Liver (tissue), 3 donors: Measurements from ENCODE around the gene CCDC191.

Experiments
- EGR1 ChIP-seq, 2 donors: IDR thresholded peaks; 2 replicates each; pipeline ENCODE4 v1.6.1; 2016 to 2018; ENCODE audit warnings: antibody characterized with exemption in 2 of 2, low read depth in 2 of 2
- FOXA1 ChIP-seq: IDR thresholded peaks from 2 replicates; pipeline ENCODE4 v1.6.1; 2016; ENCODE audit warnings: antibody characterized with exemption
- JUND ChIP-seq, 2 donors: IDR thresholded peaks; 2 replicates each; pipeline ENCODE4 v1.6.1; 2016; ENCODE audit warnings: antibody characterized with exemption in 2 of 2
- RAD21 ChIP-seq, 2 donors: IDR thresholded peaks; 2 replicates each; pipeline ENCODE4 v1.6.1; 2016; ENCODE audit warnings: antibody characterized with exemption in 2 of 2, mild to moderate bottlenecking in 2 of 2
- SP1 ChIP-seq: IDR thresholded peaks from 2 replicates; pipeline ENCODE4 v1.6.1; 2018; ENCODE audit warnings: antibody characterized with exemption, mild to moderate bottlenecking
- TAF1 ChIP-seq: conservative IDR thresholded peaks from 2 replicates; pipeline ENCODE4 v1.6.1; 2016; ENCODE audit warnings: antibody characterized with exemption, mild to moderate bottlenecking
- YY1 ChIP-seq: IDR thresholded peaks from 2 replicates; pipeline ENCODE4 v1.6.1; 2016; ENCODE audit warnings: antibody characterized with exemption, mild to moderate bottlenecking
- TF ChIP-seq, protein P1 (sequence below): fragments of 150-350 bp; IDR thresholded peaks from 2 replicates; pipeline ENCODE4 v1.5.1; 2017; ENCODE audit warnings: improper control_type of control experiment, low read depth, low read length; ENCODE audit not compliant: missing input control
- TF ChIP-seq, protein P2 (sequence below): IDR thresholded peaks from 2 replicates; pipeline ENCODE4 v1.6.1; 2016; ENCODE audit warnings: antibody characterized with exemption, mild to moderate bottlenecking
- TF ChIP-seq, protein P3 (sequence below): IDR thresholded peaks from 2 replicates; pipeline ENCODE4 v1.6.1; 2016; ENCODE audit warnings: antibody characterized with exemption
- donor health status: healthy.
- donor health status: healthy.

DNA sequence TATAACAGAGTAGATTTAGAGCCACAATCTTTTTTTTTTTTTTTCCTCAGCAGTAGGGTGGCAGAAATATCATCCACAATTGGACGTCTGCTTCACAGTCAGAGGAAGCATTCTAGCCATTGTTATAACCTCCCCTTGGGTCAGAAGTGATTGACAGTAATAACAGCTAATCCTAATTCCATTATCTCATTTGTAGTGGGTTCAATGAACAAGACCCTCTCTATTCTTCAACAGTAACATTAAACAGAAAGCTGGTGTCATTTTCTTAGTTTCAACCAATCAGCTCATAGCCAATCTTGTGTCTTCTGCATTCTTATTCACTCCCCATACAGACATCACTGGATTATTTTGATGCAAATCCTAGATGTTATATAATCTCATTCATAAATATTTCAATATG lies 44.8 kb upstream of the CCDC191 start:
- TF ChIP-seq TAF1 (no peak), RAD21 (IDR thresholded peaks at IDR 0.05) (no peak), EGR1 (IDR thresholded peaks at IDR 0.05; ENCODE audit: low read depth in 2 of 2) (no peak), SP1 (no peak), FOXA1 (no peak), JUND (IDR thresholded peaks at IDR 0.05) (no peak), YY1 (no peak)
- TF ChIP-seq, protein P1, sequence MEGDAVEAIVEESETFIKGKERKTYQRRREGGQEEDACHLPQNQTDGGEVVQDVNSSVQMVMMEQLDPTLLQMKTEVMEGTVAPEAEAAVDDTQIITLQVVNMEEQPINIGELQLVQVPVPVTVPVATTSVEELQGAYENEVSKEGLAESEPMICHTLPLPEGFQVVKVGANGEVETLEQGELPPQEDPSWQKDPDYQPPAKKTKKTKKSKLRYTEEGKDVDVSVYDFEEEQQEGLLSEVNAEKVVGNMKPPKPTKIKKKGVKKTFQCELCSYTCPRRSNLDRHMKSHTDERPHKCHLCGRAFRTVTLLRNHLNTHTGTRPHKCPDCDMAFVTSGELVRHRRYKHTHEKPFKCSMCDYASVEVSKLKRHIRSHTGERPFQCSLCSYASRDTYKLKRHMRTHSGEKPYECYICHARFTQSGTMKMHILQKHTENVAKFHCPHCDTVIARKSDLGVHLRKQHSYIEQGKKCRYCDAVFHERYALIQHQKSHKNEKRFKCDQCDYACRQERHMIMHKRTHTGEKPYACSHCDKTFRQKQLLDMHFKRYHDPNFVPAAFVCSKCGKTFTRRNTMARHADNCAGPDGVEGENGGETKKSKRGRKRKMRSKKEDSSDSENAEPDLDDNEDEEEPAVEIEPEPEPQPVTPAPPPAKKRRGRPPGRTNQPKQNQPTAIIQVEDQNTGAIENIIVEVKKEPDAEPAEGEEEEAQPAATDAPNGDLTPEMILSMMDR: no peak
- TF ChIP-seq, protein P2, sequence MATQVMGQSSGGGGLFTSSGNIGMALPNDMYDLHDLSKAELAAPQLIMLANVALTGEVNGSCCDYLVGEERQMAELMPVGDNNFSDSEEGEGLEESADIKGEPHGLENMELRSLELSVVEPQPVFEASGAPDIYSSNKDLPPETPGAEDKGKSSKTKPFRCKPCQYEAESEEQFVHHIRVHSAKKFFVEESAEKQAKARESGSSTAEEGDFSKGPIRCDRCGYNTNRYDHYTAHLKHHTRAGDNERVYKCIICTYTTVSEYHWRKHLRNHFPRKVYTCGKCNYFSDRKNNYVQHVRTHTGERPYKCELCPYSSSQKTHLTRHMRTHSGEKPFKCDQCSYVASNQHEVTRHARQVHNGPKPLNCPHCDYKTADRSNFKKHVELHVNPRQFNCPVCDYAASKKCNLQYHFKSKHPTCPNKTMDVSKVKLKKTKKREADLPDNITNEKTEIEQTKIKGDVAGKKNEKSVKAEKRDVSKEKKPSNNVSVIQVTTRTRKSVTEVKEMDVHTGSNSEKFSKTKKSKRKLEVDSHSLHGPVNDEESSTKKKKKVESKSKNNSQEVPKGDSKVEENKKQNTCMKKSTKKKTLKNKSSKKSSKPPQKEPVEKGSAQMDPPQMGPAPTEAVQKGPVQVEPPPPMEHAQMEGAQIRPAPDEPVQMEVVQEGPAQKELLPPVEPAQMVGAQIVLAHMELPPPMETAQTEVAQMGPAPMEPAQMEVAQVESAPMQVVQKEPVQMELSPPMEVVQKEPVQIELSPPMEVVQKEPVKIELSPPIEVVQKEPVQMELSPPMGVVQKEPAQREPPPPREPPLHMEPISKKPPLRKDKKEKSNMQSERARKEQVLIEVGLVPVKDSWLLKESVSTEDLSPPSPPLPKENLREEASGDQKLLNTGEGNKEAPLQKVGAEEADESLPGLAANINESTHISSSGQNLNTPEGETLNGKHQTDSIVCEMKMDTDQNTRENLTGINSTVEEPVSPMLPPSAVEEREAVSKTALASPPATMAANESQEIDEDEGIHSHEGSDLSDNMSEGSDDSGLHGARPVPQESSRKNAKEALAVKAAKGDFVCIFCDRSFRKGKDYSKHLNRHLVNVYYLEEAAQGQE: no peak
- TF ChIP-seq, protein P3, sequence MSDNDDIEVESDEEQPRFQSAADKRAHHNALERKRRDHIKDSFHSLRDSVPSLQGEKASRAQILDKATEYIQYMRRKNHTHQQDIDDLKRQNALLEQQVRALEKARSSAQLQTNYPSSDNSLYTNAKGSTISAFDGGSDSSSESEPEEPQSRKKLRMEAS: no peak
